HG02840 (cell line): Measurements from ENCODE around the gene NUP62.

Source experiments
- ATAC-seq: cut with Tn5 transposase; IDR thresholded peaks from one replicate; pipeline ENCODE4 v1.9.1; 2021; ENCODE audit warnings: mild to moderate bottlenecking, moderate library complexity, moderate number of reproducible peaks; ENCODE audit not compliant: unreplicated experiment, low FRiP score

NUP62 gene

GRCh38 chr19:49884109-49884508 lies 45.2 kb downstream of the NUP62 start:
- ATAC-seq: no peak

DNA sequence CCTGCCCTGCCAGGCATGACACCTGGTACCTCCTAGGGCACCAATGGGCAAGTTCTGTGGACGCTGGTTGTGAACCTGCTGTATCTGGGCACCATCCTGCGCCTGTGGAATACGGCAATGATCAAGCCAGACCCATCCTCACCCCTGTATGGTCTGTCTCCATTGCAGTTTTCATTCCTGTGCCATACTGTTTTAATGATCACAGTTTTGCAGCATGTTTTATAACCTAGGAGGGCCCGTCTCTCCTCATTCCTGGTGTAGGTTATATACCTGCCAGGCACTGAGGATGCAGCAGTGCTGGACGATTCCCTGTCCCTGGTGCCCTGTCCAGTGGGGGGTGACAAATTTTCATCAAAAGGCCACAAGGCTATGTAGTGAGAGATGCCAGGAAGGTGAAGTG lies 46.2 kb downstream of the NUP62 start:
- no peak for ATAC-seq

DNA sequence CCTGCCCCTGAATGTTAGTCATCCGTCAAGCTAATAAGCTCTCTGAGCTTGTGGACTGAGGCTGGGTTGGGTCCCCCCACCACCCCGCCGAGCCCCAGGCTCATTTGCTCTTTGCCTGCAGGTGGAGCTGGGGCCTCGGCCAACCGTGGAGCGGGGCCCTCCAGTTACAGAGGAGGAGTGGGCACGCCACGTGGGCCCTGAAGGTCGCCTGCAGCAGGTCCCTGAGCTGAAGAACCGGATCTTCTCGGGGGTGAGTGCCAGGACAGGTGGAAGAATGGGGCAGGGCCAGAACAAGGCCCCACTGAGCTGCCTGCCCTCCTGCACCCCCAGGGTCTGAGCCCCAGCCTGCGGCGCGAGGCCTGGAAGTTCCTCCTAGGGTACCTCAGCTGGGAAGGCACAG lies 46.7 kb downstream of the NUP62 start:
- ATAC-seq: no peak

GRCh38 chr19:49881672-49882394 lies 47.5 kb downstream of the NUP62 start:
- no peak for ATAC-seq

DNA sequence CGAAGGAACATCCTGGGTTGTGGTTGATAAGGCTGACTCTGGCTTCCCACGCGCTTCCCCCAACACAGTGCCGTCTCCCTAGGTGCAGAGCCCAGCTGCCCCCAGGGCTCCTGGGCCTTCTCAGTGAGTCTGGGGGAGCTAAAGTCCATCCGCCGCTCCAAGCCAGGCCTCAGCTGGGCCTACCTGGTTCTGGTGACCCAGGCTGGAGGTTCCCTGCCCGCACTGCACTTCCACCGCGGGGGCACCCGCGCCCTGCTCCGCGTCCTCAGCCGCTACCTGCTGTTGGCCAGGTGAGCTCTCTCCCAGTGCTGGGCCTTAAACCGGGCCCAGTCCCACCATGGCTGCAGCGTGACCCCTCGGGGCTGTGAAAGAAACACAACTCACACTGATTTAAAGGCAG lies 48.1 kb downstream of the NUP62 start:
- ATAC-seq: no peak

DNA sequence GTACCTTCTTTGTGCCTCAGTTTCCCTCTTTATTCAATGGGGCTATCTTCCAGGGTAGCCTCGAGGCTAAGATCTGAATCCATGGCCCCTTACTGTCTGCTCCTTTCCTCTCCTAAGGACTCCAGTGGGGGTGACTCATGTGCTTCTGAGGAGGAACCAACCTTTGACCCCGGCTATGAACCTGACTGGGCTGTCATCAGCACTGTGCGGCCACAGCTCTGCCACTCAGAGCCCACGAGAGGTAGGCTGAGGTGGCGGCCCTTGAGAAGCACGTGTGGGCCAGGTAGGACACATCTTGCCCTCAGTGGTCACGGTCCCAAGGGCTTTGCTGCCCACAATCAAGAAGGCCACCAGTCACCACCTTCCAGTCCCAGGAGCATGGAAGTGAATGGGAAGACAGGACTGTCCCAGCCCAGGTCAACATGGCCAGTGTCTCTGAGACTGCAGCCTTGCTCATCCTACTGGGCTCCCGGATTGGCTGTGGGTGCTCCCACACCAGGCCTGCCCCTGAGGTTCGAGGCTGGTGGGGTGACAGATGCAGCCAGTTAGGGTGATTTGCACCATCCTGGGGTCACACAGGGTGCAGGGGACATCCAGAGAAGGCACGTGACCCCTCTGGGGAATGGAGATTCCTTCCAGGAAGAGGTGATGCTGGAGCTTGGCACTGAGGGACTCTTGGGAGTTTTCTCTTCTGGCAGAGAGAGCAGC lies 49.0 kb downstream of the NUP62 start:
- no peak for ATAC-seq

DNA sequence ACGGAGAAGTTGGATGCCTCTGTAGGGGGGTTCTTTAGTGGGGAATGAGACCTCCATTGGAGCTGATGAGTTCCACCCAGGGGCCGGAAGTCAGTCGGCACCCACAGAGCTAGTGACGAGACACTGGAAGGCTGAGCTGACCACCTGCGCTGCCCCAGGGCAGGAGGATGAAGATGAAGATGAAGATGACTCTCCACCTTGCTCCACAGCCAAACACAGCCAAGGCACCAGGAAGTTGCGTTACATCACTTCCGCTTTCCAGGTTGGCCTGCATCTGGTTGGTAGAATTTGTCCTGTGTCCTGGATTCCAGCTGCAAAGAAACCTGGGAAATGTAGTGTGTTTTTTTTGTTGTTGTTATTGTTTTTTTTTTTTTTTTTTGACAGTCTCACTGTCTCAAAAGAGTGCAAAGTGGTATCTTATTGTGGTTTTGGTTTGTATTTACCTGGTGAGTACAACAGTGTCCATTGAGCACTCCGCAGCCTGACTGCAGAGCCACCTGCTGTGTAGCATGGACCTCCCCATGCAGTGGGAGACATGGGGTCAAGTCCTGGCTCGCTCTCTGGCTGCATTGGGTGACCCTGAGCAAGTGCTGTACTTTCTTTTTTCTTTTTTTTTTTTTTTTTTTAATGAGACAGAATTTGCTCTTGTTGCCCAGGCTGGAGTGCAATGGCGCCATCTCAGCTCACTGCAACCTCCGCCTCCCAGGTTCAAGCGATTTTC lies 49.9 kb downstream of the NUP62 start:
- no peak for ATAC-seq

DNA sequence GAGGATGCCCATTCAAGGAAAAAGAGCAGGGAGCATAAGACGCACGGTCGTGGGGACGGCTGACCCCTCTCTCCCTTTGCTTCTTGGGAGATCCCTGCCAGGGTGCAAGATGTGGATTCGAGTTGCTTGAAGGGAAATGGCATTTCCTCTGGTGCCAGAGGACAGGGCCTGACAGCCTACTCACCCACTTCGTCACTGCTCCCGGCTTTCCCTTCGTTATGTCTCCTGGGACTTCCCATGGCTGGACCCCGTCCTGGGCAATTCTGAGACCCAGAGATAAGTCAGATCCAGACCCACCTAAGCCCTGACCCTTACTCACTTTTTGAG lies 50.6 kb downstream of the NUP62 start:
- no peak for ATAC-seq

DNA sequence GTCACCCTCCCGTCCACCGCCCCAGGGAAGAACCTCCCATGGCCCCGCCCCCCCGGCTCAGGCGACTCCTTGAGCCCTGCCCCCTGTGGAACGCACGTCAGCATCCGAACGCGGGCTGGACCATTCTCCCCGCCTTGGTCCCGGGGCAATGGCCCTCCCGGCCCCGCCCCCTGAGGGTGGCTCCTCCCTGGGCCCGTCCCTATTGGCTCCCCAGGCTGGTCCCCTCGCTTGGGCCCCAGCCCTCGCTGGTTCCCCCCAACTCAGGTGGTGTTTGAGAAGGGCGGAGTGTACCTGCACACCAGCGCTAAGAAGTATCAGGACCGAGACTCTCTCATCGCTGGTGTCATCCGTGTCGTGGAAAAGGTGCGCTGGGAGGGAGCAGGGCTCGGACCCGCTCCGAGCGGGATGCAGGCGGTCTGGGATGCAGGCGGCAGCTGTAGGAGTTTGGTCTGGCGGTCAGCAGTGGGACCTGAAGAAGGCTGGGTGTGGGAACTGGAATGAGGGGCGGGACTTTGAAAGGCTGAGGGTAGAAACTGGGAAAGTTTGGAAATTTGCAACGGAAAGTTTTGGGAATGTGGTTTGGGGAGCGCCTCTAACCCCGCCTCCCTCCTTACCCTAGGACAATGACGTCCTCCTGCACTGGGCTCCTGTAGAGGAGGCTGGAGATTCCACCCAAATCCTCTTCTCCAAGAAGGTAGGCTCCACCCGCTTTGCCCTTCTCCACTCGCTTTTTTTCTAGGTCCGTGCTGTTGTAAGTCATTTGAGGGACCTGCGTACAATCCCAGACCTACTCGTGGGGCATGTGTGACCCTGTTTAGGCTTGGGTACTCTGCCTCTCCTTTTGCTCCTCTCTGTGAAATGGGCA lies 51.2 kb downstream of the NUP62 start:
- ATAC-seq: peak; percentile 30

GRCh38 chr19:49877020-49877878 lies 52.1 kb downstream of the NUP62 start, which contains the start of the genes AKT1S1 and TBC1D17:
Gene AKT1S1, minus strand, starts transcription at chr19:49877355. Its CDS starts 4,060 bp downstream, at chr19:49873295.
Gene TBC1D17, plus strand, starts transcription at chr19:49877702. Its CDS starts 22 bp downstream, at chr19:49877724.
- peak; percentile 65 for ATAC-seq

DNA sequence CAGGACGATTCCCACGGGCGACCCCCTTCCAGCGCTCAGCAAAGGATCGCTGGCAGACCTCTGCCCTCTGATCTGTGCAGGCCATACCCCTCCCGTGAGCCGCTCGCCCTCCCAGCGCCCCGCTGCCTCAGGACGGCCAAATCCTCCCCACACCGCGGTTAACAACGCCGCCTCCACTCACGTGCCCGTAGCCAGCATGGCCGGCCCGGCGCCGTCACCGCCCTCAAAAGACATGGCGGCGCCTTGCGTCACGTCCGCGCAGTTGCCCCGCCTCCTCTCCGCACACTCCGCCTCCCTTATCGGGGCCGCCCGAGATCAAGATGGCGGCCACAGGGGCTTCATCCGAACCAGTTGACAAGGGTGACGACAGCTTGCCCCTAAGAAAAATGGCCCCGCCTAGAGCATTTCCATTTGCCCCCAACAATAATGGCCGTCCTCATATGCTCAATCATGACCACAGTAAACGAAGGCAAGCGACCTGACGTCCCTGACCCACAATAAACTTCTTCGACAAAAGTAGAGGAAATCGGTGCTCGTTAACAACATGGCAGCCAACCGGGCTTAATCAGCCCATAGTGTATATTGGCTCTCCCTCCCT lies 52.8 kb downstream of the NUP62 start:
- ATAC-seq: peak; percentile 44

DNA sequence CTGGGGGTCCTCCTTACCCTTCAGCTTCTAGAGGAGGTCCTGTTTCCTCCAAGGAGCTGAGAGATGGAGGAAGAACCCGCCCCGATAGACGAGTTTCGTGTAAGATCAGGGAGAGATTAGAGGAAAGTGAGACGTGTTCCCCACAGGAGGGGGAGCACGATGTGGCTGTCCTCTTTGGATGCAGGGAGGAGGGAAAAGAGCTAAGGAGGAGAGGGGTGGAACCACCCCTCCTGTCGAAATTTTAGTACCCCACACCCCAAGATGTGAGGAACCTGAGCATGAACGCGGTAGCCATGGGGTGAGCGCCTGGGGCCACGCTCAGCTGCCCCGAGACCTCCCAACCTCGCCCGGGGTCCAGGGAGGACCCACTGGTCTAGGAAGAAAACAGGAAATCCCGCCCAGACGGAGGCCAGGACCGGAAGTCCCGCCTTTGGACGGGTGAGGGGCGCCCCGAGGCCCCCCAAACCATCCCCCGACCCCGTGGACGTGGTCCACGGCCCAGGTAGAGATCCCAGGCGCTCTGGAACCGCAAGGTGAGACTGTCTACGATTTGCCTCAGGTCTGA lies 53.4 kb downstream of the NUP62 start:
- no peak for ATAC-seq

- ATAC-seq: no peak
Measured at GRCh38 chr19:49875177-49875576, 54.1 kb downstream of the NUP62 start.

GRCh38 chr19:49874503-49875157 lies 54.7 kb downstream of the NUP62 start:
- no peak for ATAC-seq

DNA sequence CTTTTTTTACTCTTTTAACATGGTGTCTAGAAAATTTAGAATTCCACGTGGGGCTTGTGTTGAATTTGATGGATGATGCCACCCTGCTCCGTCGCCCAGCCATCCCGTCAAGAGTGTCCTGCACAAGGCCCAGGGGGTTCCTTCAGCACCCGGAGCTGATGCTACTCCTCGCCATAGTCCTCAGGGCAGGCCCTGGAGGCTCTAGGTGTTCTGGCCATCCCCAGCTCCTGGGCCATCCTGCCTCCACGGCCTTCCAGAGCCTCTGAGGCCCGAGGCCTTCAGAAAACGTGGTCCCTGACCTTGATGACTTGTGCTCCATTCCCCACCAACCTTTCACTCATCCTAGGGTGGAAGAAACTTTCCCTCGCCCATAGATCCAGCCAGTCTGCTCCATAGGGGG lies 55.5 kb downstream of the NUP62 start:
- no peak for ATAC-seq

- no peak for ATAC-seq
Measured at GRCh38 chr19:49873129-49873521, 56.2 kb downstream of the NUP62 start.

DNA sequence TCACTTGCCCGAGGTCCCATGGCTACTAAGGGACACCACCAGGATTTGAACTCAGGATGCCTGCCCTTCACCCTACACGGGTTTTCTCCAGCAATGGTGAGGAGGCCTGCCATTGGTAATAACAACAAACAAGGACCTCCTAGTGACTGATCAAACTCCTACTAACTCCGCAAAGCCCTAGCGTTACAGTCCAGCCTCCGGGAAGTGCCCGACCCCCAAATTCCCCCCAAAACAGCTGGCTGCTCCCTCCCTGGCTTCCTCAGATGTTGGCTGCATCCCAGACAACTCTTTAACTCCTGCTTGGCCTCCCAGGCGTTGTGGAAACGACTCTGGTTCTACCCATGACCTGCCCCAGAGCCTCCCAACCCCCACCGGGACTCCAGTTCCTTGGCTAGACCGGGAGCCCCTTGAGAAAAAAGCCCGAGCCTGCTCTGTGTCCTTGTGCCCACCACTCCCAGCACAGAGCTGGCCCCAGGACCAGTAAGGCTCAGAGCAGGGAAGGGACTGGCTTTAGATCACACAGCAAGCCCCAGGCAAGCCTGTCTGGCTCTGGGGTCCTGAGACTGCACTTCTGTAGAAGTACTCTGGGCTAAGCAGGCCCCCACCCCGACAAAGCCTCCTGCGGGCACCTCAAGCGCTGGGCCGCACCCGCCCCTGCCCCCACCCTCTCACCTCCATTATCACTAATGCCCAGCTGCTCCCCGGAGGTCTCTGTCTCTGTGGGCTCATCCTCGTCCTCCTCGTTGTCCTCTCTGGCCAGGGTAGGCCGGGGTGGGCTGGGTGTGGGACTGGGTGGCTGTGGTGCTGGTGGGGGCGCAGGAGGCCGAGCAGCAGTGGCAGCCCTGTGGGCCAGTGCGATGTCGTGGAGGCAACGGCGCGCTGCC lies 56.8 kb downstream of the NUP62 start:
- ATAC-seq: no peak
